Keratinocyte (primary cell): ENCODE results near the gene ARID3B.

Experiments
- EZH2 ChIP-seq: IDR thresholded peaks from one replicate; pipeline ENCODE4 v1.6.1; 2012; ENCODE audit warnings: inconsistent platforms, mild to moderate bottlenecking, low read length, moderate library complexity
- TF ChIP-seq, protein P1 (sequence below), 3 experiments: IDR thresholded peaks in 1 of 3; conservative IDR thresholded peaks in 1 of 3; optimal IDR thresholded peaks in 1 of 3; 2 replicates in 2 of 3; 3 replicates in 1 of 3; pipeline versions ENCODE3 to v1.5.1; 2011; ENCODE audit warnings: low read length in 3 of 3, mild to moderate bottlenecking in 3 of 3, moderate library complexity in 2 of 3, control low read depth in 1 of 3, inconsistent platforms in 1 of 3; ENCODE audit not compliant: insufficient read depth in 2 of 3; ENCODE audit errors: extremely low read depth in 1 of 3

DNA sequence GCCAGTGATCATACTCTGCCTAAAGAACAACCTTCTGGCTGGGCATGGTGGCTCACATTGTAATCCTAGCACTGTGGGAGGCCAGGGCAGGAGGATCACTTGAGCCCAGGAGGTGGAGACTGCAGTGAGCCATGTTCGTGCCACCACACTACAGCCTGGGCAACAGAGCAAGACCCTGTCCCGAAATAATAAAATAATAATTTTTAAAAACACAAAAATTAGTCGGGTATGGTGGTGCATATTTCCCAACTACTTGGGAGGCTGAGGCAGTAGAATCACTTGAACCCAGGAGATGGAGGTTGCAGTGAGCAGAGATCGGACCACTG lies 34.5 kb upstream of the ARID3B start:
- TF ChIP-seq, protein P1, sequence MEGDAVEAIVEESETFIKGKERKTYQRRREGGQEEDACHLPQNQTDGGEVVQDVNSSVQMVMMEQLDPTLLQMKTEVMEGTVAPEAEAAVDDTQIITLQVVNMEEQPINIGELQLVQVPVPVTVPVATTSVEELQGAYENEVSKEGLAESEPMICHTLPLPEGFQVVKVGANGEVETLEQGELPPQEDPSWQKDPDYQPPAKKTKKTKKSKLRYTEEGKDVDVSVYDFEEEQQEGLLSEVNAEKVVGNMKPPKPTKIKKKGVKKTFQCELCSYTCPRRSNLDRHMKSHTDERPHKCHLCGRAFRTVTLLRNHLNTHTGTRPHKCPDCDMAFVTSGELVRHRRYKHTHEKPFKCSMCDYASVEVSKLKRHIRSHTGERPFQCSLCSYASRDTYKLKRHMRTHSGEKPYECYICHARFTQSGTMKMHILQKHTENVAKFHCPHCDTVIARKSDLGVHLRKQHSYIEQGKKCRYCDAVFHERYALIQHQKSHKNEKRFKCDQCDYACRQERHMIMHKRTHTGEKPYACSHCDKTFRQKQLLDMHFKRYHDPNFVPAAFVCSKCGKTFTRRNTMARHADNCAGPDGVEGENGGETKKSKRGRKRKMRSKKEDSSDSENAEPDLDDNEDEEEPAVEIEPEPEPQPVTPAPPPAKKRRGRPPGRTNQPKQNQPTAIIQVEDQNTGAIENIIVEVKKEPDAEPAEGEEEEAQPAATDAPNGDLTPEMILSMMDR (optimal IDR thresholded peaks at IDR 0.05 in 1 of 3, IDR thresholded peaks at IDR 0.05 in 1 of 3, conservative IDR thresholded peaks at IDR 0.05 in 1 of 3; ENCODE audit: extremely low read depth in 1 of 3, insufficient read depth in 2 of 3, low read length in 3 of 3) = no peak
- TF ChIP-seq EZH2 = no peak
